Measurements from ENCODE around the gene BNIP5.

The BNIP5 gene

DNA sequence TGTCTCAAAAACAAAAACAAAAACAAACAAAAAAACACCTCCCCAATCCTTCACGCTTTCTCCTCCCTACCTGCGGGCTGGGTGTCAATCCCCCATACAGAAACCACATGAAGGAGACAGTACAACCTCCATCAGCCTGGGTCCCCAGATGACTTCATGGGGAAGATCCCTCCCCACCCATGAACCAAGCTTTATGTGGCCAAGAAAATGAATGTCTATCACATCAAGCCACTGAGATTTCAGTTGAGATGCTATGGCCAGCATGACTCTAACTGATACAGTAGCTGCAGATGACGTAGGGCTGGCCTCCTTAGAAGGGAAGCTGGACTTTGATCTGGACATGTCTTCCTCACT, 21.2 kb upstream of the BNIP5 start:
- H3K27ac ChIP-seq: no peak overlapping the region
- TF ChIP-seq, protein P1, sequence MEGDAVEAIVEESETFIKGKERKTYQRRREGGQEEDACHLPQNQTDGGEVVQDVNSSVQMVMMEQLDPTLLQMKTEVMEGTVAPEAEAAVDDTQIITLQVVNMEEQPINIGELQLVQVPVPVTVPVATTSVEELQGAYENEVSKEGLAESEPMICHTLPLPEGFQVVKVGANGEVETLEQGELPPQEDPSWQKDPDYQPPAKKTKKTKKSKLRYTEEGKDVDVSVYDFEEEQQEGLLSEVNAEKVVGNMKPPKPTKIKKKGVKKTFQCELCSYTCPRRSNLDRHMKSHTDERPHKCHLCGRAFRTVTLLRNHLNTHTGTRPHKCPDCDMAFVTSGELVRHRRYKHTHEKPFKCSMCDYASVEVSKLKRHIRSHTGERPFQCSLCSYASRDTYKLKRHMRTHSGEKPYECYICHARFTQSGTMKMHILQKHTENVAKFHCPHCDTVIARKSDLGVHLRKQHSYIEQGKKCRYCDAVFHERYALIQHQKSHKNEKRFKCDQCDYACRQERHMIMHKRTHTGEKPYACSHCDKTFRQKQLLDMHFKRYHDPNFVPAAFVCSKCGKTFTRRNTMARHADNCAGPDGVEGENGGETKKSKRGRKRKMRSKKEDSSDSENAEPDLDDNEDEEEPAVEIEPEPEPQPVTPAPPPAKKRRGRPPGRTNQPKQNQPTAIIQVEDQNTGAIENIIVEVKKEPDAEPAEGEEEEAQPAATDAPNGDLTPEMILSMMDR (conservative IDR thresholded peaks at IDR 0.05): no peak
- no peak for TF ChIP-seq ZFX (IDR thresholded peaks at IDR 0.05)

DNA sequence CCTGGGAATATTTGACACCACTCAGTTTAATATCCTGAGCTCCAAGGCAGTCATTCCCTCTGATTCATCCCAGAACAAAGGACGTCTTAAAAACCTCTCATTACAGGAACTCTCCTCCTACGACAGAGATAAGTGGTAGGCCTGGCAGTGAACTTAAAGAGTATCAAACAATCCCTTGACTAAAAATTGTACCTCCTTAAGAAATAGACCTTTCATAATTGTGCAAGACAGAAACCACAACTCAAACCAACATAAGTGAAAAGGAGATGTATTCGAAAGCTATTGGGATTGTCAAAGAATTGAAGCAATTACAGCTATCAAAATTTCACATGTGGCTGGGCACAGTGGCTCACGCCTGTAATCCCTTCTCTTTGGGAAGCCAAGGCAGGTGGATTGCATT, 19.1 kb upstream of the BNIP5 start:
- TF ChIP-seq ZFX (IDR thresholded peaks at IDR 0.05): no peak
- TF ChIP-seq, protein P1 (conservative IDR thresholded peaks at IDR 0.05): no peak
- no peak overlapping the region for H3K27ac ChIP-seq

DNA sequence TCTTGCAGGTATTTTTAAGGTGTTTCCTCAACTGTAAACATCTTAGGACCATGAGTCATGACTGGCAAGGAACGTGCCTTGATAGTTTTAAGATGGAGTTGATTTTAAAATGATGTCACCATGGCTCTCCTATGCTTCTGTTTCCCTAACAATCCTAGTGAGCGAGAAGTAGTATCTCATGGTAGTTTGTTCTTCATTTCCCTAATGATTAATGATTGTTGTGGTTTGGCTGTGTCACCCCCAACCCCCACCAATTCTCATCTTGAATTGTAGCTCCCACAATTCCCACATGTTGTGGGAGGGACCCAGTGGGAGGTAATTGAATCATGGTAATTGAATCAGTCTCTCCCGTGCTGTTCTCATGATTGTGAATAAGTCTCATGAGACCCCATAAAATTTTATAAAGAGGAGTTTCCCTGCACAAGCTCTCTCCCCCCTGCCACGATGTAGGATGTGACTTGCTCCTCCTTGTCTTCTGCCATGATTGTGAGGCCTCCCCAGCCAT, 16.8 kb upstream of the BNIP5 start:
- no peak for TF ChIP-seq ZFX (IDR thresholded peaks at IDR 0.05)
- TF ChIP-seq, protein P1 (conservative IDR thresholded peaks at IDR 0.05): no peak
- no peak overlapping the region for H3K27ac ChIP-seq

DNA sequence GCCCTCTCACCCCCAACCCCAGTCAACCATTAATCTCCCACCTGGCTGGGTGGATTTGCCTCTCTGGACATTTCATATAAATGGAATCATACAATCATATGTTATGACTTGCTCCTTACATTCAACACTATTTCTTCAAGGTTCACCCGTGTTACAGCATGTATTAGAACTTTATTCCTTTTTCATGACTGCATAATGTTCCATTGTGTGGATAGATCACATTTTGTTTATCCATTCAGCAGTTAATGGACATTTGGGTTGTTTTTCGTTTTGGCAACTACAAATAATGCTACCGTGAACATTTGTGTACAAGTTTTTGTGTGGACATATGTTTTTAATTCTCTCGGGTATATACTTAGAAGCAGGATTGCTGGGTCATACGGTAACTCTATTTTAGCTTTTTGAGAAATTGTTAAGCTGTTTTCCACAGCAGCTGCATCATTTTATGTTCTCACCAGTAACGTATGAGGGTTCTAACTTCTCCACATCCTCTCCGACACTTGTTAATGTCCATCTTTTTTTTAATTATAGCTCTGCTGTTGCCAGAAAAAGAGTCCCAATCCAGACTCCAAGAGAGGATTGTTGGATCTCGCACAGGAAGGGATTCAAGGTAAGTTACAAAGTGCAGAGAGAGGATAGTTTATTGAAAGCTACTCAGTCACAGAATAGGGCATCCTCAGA, 15.9 kb upstream of the BNIP5 start:
- TF ChIP-seq, protein P1 (conservative IDR thresholded peaks at IDR 0.05): no peak
- no peak for TF ChIP-seq ZFX (IDR thresholded peaks at IDR 0.05)
- no peak overlapping the region for H3K27ac ChIP-seq

DNA sequence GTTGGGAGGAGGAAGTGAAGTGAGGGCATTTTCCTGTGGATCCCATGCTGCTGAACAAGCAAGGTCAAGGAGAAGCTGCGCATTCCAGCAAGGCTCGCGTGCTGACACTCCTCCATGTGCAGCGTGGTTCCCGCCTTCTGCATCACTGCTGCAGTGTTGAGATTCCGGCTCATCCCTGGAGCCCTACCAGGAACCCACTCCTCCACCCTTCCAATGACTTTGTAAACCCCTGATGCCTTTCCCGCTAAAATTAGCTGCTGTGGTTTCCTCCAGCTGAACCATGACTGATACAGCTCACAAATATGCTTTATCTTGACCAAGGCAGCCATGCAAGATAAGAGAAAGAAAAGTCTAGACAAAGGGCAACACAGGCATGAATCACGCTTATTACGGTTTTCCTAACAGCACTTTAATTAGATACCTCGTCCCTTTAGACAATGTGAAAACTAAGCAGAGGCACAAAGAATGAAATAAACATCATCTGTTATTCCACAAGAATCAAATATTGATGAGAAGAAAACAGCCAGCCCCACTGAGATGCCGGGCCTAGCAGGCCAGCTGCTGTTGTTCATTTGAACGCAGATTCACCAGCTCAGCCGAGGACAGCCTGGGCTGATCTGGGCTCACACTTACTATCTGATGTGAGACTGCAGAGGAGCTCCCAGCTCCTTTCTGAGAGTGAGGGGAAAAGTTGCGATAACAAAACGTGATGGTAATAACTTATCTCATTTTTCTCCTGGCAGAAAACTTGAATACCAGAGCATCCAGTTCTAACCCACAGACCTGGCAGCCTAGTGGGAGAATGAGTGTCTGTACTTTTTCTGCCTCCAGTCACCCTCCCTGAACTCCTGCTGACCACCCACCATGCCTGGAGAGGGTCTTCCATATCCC, 14.2 kb upstream of the BNIP5 start:
- peak overlapping the region; percentile 78 for H3K27ac ChIP-seq
- TF ChIP-seq ZFX (IDR thresholded peaks at IDR 0.05): no peak
- TF ChIP-seq, protein P1 (conservative IDR thresholded peaks at IDR 0.05): no peak

DNA sequence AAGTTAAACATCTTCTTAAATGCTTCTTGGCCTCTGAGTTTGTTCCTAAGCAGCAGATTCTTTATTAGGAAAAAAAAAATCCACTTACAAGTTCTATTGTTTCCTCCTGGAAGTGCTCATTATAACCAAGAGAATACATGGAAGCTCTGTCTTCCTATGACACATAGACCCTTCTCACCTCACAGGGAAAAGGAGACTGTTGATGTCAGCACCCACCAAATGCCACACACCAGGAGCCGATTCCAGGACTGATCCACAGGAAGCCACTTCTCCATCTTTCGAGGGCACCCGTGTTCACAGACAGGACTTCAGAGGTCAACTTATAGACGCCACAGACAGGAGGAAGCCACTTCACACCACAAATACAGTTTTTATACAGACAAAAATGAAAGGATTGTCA, 13.4 kb upstream of the BNIP5 start:
- peak overlapping the region; percentile 78 for H3K27ac ChIP-seq
- TF ChIP-seq ZFX (IDR thresholded peaks at IDR 0.05): no peak
- TF ChIP-seq, protein P1 (conservative IDR thresholded peaks at IDR 0.05): no peak

DNA sequence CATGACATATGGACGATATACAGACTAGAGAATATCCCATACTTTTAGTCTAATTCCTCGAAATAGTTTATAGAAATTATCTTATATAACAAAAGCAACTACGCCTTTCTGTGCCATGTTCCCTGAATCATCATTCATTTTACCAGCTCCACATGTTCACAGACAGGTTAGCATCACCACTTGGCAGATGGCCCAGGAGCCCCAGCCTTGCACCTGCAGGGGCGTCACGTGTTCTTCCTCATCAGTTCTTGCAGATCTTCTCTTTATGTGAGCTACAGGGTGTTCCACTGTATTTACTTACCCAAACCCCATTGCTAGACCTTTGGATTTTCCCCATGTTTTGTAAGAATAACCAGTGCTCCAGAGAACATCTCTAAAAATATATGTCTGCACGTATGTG, 12.6 kb upstream of the BNIP5 start:
- H3K27ac ChIP-seq: peak overlapping the region; percentile 78
- TF ChIP-seq, protein P1 (conservative IDR thresholded peaks at IDR 0.05): no peak
- TF ChIP-seq ZFX (IDR thresholded peaks at IDR 0.05): no peak
